Stomach (tissue), 4 donors: ENCODE data around the gene COL6A5.

Source experiments
- EP300 ChIP-seq: sonication (generic); formaldehyde crosslinking; IDR thresholded peaks from one replicate; pipeline ENCODE4 v1.6.1; 2017; ENCODE audit warnings: antibody characterized with exemption
- TF ChIP-seq, protein P1 (sequence below), 7 experiments: fragments of 450-650 bp in 4 of 7; fragments of 200-600 bp in 3 of 7; sonication (generic) in 3 of 7; IDR thresholded peaks; one replicate each; pipeline ENCODE4 v1.5.1; 2016 to 2019; ENCODE audit warnings: antibody characterized with exemption in 7 of 7, control low read depth in 2 of 7, mild to moderate bottlenecking in 1 of 7

DNA sequence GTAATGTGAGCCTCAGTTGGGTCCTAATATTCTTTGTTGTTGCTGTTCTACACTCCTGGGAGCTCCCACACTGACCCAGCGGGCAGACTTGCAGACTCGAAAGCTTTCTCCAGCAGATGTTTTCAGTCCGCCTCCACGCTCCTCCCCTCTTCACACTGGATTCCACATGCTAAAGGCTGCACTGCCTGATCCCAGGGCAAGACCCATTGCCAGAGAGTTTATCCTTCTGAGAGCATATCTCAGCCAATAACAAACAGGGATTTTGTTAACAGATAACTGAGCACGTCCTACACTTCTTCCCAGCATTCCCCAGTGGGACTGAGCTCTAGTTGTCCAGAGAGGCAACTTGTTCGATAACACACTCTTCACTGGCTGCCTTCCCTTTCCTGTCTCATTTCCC is 163.5 kb downstream of the COL6A5 start:
- TF ChIP-seq, protein P1, sequence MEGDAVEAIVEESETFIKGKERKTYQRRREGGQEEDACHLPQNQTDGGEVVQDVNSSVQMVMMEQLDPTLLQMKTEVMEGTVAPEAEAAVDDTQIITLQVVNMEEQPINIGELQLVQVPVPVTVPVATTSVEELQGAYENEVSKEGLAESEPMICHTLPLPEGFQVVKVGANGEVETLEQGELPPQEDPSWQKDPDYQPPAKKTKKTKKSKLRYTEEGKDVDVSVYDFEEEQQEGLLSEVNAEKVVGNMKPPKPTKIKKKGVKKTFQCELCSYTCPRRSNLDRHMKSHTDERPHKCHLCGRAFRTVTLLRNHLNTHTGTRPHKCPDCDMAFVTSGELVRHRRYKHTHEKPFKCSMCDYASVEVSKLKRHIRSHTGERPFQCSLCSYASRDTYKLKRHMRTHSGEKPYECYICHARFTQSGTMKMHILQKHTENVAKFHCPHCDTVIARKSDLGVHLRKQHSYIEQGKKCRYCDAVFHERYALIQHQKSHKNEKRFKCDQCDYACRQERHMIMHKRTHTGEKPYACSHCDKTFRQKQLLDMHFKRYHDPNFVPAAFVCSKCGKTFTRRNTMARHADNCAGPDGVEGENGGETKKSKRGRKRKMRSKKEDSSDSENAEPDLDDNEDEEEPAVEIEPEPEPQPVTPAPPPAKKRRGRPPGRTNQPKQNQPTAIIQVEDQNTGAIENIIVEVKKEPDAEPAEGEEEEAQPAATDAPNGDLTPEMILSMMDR (IDR thresholded peaks at IDR 0.05), result no peak
- no peak for TF ChIP-seq EP300
